Measurements from ENCODE around the gene CA5A.
"Not testable (repeated sequence)": the region's sequence is repeated elsewhere in the genome, so short reads cannot be mapped to it uniquely, and the experiment has no call there.

DNA sequence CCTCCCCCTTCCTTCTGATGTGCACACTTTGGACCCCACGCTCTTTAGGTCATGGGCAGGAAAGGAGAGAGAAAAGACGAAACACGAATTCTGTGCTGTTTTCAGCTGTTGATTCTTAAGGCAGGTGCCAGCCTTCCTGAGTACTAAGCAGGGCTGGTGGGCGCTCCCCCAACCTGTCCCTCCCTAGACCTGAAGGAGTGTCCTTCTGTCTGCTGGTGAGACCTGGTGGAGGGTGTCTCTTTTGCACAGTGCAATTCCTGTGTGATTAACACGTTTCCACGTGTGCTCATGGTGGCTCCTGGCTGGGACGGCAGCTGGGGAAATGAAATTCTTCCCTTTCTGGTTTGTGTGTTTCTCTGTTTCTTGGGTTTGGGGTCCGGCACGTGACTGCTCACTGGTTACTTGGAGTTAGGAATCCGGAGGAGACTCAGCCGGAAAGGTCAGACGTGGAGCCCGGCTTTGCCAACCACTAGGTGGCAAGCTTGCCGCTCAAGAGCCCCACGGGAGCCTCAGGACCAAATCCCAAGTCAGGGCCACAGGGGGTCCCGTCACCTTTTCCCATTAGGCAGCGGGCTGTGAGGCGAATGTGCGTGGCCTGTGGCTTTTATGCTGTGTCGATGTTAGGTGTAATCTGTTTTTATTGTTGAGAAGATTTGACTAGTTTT is 46.9 kb upstream of the CA5A start:
- TF ChIP-seq, protein P1, sequence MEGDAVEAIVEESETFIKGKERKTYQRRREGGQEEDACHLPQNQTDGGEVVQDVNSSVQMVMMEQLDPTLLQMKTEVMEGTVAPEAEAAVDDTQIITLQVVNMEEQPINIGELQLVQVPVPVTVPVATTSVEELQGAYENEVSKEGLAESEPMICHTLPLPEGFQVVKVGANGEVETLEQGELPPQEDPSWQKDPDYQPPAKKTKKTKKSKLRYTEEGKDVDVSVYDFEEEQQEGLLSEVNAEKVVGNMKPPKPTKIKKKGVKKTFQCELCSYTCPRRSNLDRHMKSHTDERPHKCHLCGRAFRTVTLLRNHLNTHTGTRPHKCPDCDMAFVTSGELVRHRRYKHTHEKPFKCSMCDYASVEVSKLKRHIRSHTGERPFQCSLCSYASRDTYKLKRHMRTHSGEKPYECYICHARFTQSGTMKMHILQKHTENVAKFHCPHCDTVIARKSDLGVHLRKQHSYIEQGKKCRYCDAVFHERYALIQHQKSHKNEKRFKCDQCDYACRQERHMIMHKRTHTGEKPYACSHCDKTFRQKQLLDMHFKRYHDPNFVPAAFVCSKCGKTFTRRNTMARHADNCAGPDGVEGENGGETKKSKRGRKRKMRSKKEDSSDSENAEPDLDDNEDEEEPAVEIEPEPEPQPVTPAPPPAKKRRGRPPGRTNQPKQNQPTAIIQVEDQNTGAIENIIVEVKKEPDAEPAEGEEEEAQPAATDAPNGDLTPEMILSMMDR (IDR thresholded peaks at IDR 0.05; ENCODE audit: borderline replicate concordance, extremely low read depth, low read length, poor library complexity, severe bottlenecking): peak; percentile 23
- TF ChIP-seq EZH2 (IDR thresholded peaks at IDR 0.05; ENCODE audit: borderline replicate concordance, low read depth, low read length, severe bottlenecking): not testable (repeated sequence)

All from DND-41 (cell line).